ENCODE measurements around the gene RASSF8. TPM values are rescaled to one million over a fixed set of nuclear protein-coding genes. Genes with fewer than 3 reads are reported as not detected.

Gene RASSF8
- total and polyA plus RNA-seq, 4 donors: 10.6 to 86.7 (median 47.3) TPM

- intact Hi-C loops (cut with DNase I): loop anchor here in 1 of 2 donors (5.0 kb wide), 2 partner anchors 74 to 594 kb away; partner anchors contain the start of gene RASSF8
- no peaks in the 10 kb centered on the region for H3K36me3 ChIP-seq (ENCODE audit: control insufficient read depth in 1 of 2, insufficient read depth in 2 of 2, low read length in 1 of 2)
- peaks cover 8 to 10% of the 10 kb centered on the region in 2 donors for H3K4me1 ChIP-seq (ENCODE audit: control insufficient read depth in 1 of 2, insufficient read depth in 2 of 2, low read length in 2 of 2)
- no peak overlapping the region for H3K4me3 ChIP-seq (ENCODE audit: low read length in 2 of 2)
- no peak for DNase-seq
- H3K27ac ChIP-seq (ENCODE audit: low read depth in 1 of 2, low read length in 2 of 2): peak overlapping the region in 1 of 2 donors; percentile 67
- ATAC-seq (ENCODE audit: low FRiP score): no peak
- H3K9me3 ChIP-seq (ENCODE audit: control insufficient read depth, low read length): no peaks in the 10 kb centered on the region
- no peaks in the 10 kb centered on the region for H3K27me3 ChIP-seq (ENCODE audit: control insufficient read depth in 1 of 2, insufficient read depth in 2 of 2, low read length in 1 of 2)
- 55 to 56% methylated on average over 2 of the region's 2 CpGs for WGBS, 2 donors
Measured at GRCh38 chr12:26031318-26031717, 72.8 kb downstream of the RASSF8 start.

GRCh38 chr12:26031827-26032226 lies 73.3 kb downstream of the RASSF8 start:
- H3K4me3 ChIP-seq (ENCODE audit: low read length in 2 of 2): no peak overlapping the region
- no peak overlapping the region for H3K27ac ChIP-seq (ENCODE audit: low read depth in 1 of 2, low read length in 2 of 2)
- no peaks in the 10 kb centered on the region for H3K36me3 ChIP-seq (ENCODE audit: control insufficient read depth in 1 of 2, insufficient read depth in 2 of 2, low read length in 1 of 2)
- intact Hi-C loops (cut with DNase I): loop anchor here in 1 of 2 donors (5.0 kb wide), 2 partner anchors 75 to 595 kb away; partner anchors contain the start of gene RASSF8
- no peak for DNase-seq
- no peaks in the 10 kb centered on the region for H3K27me3 ChIP-seq (ENCODE audit: control insufficient read depth in 1 of 2, insufficient read depth in 2 of 2, low read length in 1 of 2)
- peaks cover 8 to 10% of the 10 kb centered on the region in 2 donors for H3K4me1 ChIP-seq (ENCODE audit: control insufficient read depth in 1 of 2, insufficient read depth in 2 of 2, low read length in 2 of 2)
- ATAC-seq (ENCODE audit: low FRiP score): no peak
- no peaks in the 10 kb centered on the region for H3K9me3 ChIP-seq (ENCODE audit: control insufficient read depth, low read length)

DNA sequence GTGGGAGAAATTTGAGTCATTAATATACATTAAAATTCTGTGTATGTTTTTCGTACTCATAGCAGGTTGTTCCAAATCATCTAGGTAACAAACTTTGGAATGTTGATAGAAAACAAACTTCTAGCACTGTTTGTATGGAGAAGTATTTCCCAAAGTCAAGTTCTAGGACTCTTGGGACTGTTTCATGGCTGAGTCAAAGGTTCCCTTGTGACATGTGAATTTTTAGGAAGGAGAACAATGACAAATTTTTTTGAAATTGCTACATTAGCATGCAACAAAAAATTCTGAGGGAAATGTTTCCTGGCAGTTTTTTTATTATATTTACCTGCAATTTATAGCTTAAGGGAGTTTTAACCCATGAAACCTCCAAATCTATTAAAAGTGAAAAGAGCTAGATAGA lies 73.8 kb downstream of the RASSF8 start:
- Histone ChIP-seq H3K4me3 (ENCODE audit: low read length in 2 of 2) (no peak overlapping the region), H3K4me1 (ENCODE audit: control insufficient read depth in 1 of 2, insufficient read depth in 2 of 2, low read length in 2 of 2) (peaks cover 8 to 10% of the 10 kb centered on the region in 2 donors), H3K9me3 (ENCODE audit: control insufficient read depth, low read length) (no peaks in the 10 kb centered on the region), H3K27ac (ENCODE audit: low read depth in 1 of 2, low read length in 2 of 2) (no peak overlapping the region), H3K27me3 (ENCODE audit: control insufficient read depth in 1 of 2, insufficient read depth in 2 of 2, low read length in 1 of 2) (no peaks in the 10 kb centered on the region), H3K36me3 (ENCODE audit: control insufficient read depth in 1 of 2, insufficient read depth in 2 of 2, low read length in 1 of 2) (no peaks in the 10 kb centered on the region)
- ATAC-seq (ENCODE audit: low FRiP score): no peak
- no peak for DNase-seq
- intact Hi-C loops (cut with DNase I): loop anchor here in 1 of 2 donors (5.0 kb wide), 2 partner anchors 75 to 595 kb away; partner anchors contain the start of gene RASSF8
- WGBS, 2 donors: 58 to 66% methylated on average over 1 of the region's 1 CpG

- Histone ChIP-seq H3K4me3 (ENCODE audit: low read length in 2 of 2) (no peak overlapping the region), H3K27ac (ENCODE audit: low read depth in 1 of 2, low read length in 2 of 2) (no peak overlapping the region), H3K9me3 (ENCODE audit: control insufficient read depth, low read length) (no peaks in the 10 kb centered on the region), H3K4me1 (ENCODE audit: control insufficient read depth in 1 of 2, insufficient read depth in 2 of 2, low read length in 2 of 2) (peaks cover 10 to 12% of the 10 kb centered on the region in 2 donors), H3K27me3 (ENCODE audit: control insufficient read depth in 1 of 2, insufficient read depth in 2 of 2, low read length in 1 of 2) (no peaks in the 10 kb centered on the region), H3K36me3 (ENCODE audit: control insufficient read depth in 1 of 2, insufficient read depth in 2 of 2, low read length in 1 of 2) (no peaks in the 10 kb centered on the region)
- no peak for ATAC-seq (ENCODE audit: low FRiP score)
- WGBS, 2 donors: 42 to 49% methylated on average over 1 of the region's 1 CpG
- DNase-seq: no peak
- intact Hi-C loops (cut with DNase I): loop anchor here in 1 of 2 donors (5.0 kb wide), 2 partner anchors 75 to 595 kb away; partner anchors contain the start of gene RASSF8
Measured at GRCh38 chr12:26032719-26033241, 74.3 kb downstream of the RASSF8 start.

GRCh38 chr12:26034371-26035142 lies 76.1 kb downstream of the RASSF8 start:
- Histone ChIP-seq H3K27me3 (ENCODE audit: control insufficient read depth in 1 of 2, insufficient read depth in 2 of 2, low read length in 1 of 2) (no peaks in the 10 kb centered on the region), H3K9me3 (ENCODE audit: control insufficient read depth, low read length) (no peaks in the 10 kb centered on the region), H3K27ac (ENCODE audit: low read depth in 1 of 2, low read length in 2 of 2) (no peak overlapping the region), H3K36me3 (ENCODE audit: control insufficient read depth in 1 of 2, insufficient read depth in 2 of 2, low read length in 1 of 2) (no peaks in the 10 kb centered on the region), H3K4me1 (ENCODE audit: control insufficient read depth in 1 of 2, insufficient read depth in 2 of 2, low read length in 2 of 2) (peaks cover 6 to 12% of the 10 kb centered on the region in 2 donors), H3K4me3 (ENCODE audit: low read length in 2 of 2) (no peak overlapping the region)
- 15 to 19% methylated on average over 5 of the region's 5 CpGs for WGBS, 2 donors
- DNase-seq (no peak), ATAC-seq (ENCODE audit: low FRiP score) (no peak)
- intact Hi-C loops (cut with DNase I): loop anchor here in 1 of 2 donors (5.0 kb wide), 2 partner anchors 77 to 597 kb away; partner anchors contain the start of gene RASSF8

- no peak for DNase-seq
- no peak for ATAC-seq (ENCODE audit: low FRiP score)
- H3K36me3 ChIP-seq (ENCODE audit: control insufficient read depth in 1 of 2, insufficient read depth in 2 of 2, low read length in 1 of 2): no peaks in the 10 kb centered on the region
- 85 to 93% methylated on average over 4 of the region's 4 CpGs for WGBS, 2 donors
- no peak overlapping the region for H3K4me3 ChIP-seq (ENCODE audit: low read length in 2 of 2)
- H3K9me3 ChIP-seq (ENCODE audit: control insufficient read depth, low read length): no peaks in the 10 kb centered on the region
- intact Hi-C loops (cut with DNase I): no loop called here
- H3K27me3 ChIP-seq (ENCODE audit: control insufficient read depth in 1 of 2, insufficient read depth in 2 of 2, low read length in 1 of 2): no peaks in the 10 kb centered on the region
- H3K4me1 ChIP-seq (ENCODE audit: control insufficient read depth in 1 of 2, insufficient read depth in 2 of 2, low read length in 2 of 2): peaks cover 4 to 14% of the 10 kb centered on the region in 2 donors
- no peak overlapping the region for H3K27ac ChIP-seq (ENCODE audit: low read depth in 1 of 2, low read length in 2 of 2)
Measured at GRCh38 chr12:26036877-26037276, 78.4 kb downstream of the RASSF8 start.

DNA sequence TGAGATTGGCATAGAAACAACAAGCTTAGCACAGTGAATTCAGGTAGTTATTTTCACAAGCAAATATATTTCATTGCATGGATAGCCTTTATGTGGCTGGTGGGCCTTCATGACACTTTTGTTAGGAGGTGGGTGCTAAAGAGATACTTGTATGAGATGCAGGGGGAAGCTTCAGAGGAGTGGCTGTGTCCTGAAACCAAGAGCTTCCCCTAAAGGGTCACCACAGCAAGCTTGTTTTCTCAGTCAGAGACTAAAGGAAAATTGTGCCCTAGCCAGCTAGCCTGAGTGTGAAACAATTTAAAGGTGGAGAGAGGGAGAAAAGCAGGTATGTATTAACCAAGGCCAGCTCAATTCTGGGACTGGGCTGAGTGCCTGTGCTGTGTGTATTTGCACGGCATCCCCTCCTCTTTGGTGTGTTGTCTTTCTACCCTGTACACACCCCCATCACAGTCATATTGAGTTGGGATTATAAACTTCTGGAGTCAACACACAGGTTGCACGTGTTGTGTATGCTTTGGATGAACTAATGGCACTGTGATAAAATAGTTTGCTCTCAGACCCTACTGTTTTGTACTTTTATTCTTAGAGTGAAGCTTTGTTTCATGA lies 79.2 kb downstream of the RASSF8 start:
- 53 to 55% methylated on average over 2 of the region's 2 CpGs for WGBS, 2 donors
- Histone ChIP-seq H3K4me1 (ENCODE audit: control insufficient read depth in 1 of 2, insufficient read depth in 2 of 2, low read length in 2 of 2) (peaks cover 3 to 13% of the 10 kb centered on the region in 2 donors), H3K4me3 (ENCODE audit: low read length in 2 of 2) (no peak overlapping the region), H3K27me3 (ENCODE audit: control insufficient read depth in 1 of 2, insufficient read depth in 2 of 2, low read length in 1 of 2) (no peaks in the 10 kb centered on the region), H3K36me3 (ENCODE audit: control insufficient read depth in 1 of 2, insufficient read depth in 2 of 2, low read length in 1 of 2) (no peaks in the 10 kb centered on the region), H3K9me3 (ENCODE audit: control insufficient read depth, low read length) (no peaks in the 10 kb centered on the region), H3K27ac (ENCODE audit: low read depth in 1 of 2, low read length in 2 of 2) (no peak overlapping the region)
- intact Hi-C loops (cut with DNase I): no loop called here
- no peak for DNase-seq
- ATAC-seq (ENCODE audit: low FRiP score): peak; percentile 36

GRCh38 chr12:26042645-26043044 lies 84.2 kb downstream of the RASSF8 start:
- Histone ChIP-seq H3K4me3 (ENCODE audit: low read length in 2 of 2) (no peak overlapping the region), H3K4me1 (ENCODE audit: control insufficient read depth in 1 of 2, insufficient read depth in 2 of 2, low read length in 2 of 2) (peaks cover 3 to 12% of the 10 kb centered on the region in 2 donors), H3K27me3 (ENCODE audit: control insufficient read depth in 1 of 2, insufficient read depth in 2 of 2, low read length in 1 of 2) (no peaks in the 10 kb centered on the region), H3K27ac (ENCODE audit: low read depth in 1 of 2, low read length in 2 of 2) (no peak overlapping the region), H3K9me3 (ENCODE audit: control insufficient read depth, low read length) (no peaks in the 10 kb centered on the region), H3K36me3 (ENCODE audit: control insufficient read depth in 1 of 2, insufficient read depth in 2 of 2, low read length in 1 of 2) (no peaks in the 10 kb centered on the region)
- intact Hi-C loops (cut with DNase I): no loop called here
- ATAC-seq (ENCODE audit: low FRiP score) (no peak), DNase-seq (no peak)
- WGBS, 2 donors: 80 to 86% methylated on average over 2 of the region's 2 CpGs
